Breast epithelium (tissue), 3 donors: ENCODE data around the gene AMPD2.

Experiments
- POLR2A ChIP-seq: fragments of 450-650 bp; IDR thresholded peaks from one replicate; pipeline ENCODE4 v1.6.1; 2016; ENCODE audit warnings: antibody characterized with exemption, mild to moderate bottlenecking, moderate library complexity
- TF ChIP-seq, protein P1 (sequence below), 3 donors: fragments of 450-650 bp; IDR thresholded peaks; one replicate each; pipeline ENCODE4 v1.5.1; 2016 to 2017; ENCODE audit warnings: antibody characterized with exemption in 3 of 3, mild to moderate bottlenecking in 3 of 3, moderate library complexity in 3 of 3

- TF ChIP-seq, protein P1, sequence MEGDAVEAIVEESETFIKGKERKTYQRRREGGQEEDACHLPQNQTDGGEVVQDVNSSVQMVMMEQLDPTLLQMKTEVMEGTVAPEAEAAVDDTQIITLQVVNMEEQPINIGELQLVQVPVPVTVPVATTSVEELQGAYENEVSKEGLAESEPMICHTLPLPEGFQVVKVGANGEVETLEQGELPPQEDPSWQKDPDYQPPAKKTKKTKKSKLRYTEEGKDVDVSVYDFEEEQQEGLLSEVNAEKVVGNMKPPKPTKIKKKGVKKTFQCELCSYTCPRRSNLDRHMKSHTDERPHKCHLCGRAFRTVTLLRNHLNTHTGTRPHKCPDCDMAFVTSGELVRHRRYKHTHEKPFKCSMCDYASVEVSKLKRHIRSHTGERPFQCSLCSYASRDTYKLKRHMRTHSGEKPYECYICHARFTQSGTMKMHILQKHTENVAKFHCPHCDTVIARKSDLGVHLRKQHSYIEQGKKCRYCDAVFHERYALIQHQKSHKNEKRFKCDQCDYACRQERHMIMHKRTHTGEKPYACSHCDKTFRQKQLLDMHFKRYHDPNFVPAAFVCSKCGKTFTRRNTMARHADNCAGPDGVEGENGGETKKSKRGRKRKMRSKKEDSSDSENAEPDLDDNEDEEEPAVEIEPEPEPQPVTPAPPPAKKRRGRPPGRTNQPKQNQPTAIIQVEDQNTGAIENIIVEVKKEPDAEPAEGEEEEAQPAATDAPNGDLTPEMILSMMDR (IDR thresholded peaks at IDR 0.05): no peak
- TF ChIP-seq POLR2A: no peak
These were observed 6.2 kb downstream of the AMPD2 start for GRCh38 chr1:109625601-109626560.
